Measurements from ENCODE around the gene CYSLTR1. TPM values are rescaled to one million over a fixed set of nuclear protein-coding genes. Genes with fewer than 3 reads are reported as not detected.

The CYSLTR1 gene
- total RNA-seq, 1 experiment from 2014 or later = not detected

Other genes starting within 250 kb of the CYSLTR1 start
- gene PGK1, start 223.4 kb downstream of the CYSLTR1 start, total RNA-seq (2022) = 391 and 425 TPM in 2 replicates
- 21.0 and 22.2 TPM in 2 replicates for gene TAF9B, start 188.0 kb downstream of the CYSLTR1 start, total RNA-seq (2022)